Panc1 (cell line): ENCODE results near the gene ADAMTS16. TPM values are rescaled to one million over a fixed set of nuclear protein-coding genes. Genes with fewer than 3 reads are reported as not detected.

ENCODE experiments used
- ATAC-seq: fragments of 200-7000 bp; cut with Tn5 transposase; 2 replicates; pipeline ENCODE4 v1.9.1; 2020; ENCODE audit warnings: mild to moderate bottlenecking, moderate library complexity
- BruUV-seq: library from RNA; stranded (reverse); fragments of 400-500 nt; replicated peaks from 2 replicates; lab custom pipeline; 2021; lab: Mats Ljungman, UMichigan
- CTCF ChIA-PET: fragments of 300-600 bp; sonication (Branson Sonifier 250); formaldehyde crosslinking; loops from one replicate; lab custom pipeline; 2022; ENCODE audit warnings: antibody characterized with exemption; lab: Charles Lee
- POLR2A ChIA-PET: fragments of 300-600 bp; sonication (Branson Sonifier 250); formaldehyde crosslinking; loops from one replicate; lab custom pipeline; 2022; ENCODE audit warnings: antibody characterized with exemption; lab: Charles Lee
- DNase-seq: peaks from one replicate; pipeline ENCODE4 v3.0.0-alpha.2; 2010; ENCODE audit warnings: low read depth, low spot score
- H3K27ac ChIP-seq: 2 replicates; pipeline ENCODE4 v1.5.1; 2011; ENCODE audit warnings: mild to moderate bottlenecking, low read length, inconsistent platforms
- H3K27me3 ChIP-seq: fragments of 200-500 bp; sonication (Bioruptor generic); 2 replicates; pipeline ENCODE4 v1.6.0; 2014; ENCODE audit warnings: low read length, inconsistent platforms; ENCODE audit not compliant: control insufficient read depth, insufficient read depth
- H3K36me3 ChIP-seq: fragments of 200-500 bp; sonication (Bioruptor generic); 2 replicates; pipeline ENCODE4 v1.5.1; 2014; ENCODE audit warnings: inconsistent platforms, mild to moderate bottlenecking, low read length, moderate library complexity; ENCODE audit not compliant: control insufficient read depth, insufficient read depth
- H3K4me1 ChIP-seq: 2 replicates; pipeline ENCODE4 v1.5.1; 2011; ENCODE audit warnings: inconsistent platforms, mild to moderate bottlenecking, low read length, moderate library complexity; ENCODE audit not compliant: control insufficient read depth, insufficient read depth
- H3K4me3 ChIP-seq, 2 experiments: 2 replicates each; pipeline ENCODE4 v1.5.1; 2011 to 2012; ENCODE audit warnings: low read depth in 2 of 2, low read length in 2 of 2, mild to moderate bottlenecking in 2 of 2, inconsistent platforms in 1 of 2, moderate library complexity in 1 of 2
- H3K9me3 ChIP-seq: fragments of 200-500 bp; sonication (Bioruptor generic); 2 replicates; pipeline ENCODE4 v1.5.1; 2014; ENCODE audit warnings: low read depth, mild to moderate bottlenecking, inconsistent platforms, low read length, moderate library complexity; ENCODE audit not compliant: control insufficient read depth, insufficient read depth
- POLR2AphosphoS5 ChIP-seq: IDR thresholded peaks from 2 replicates; pipeline ENCODE4 v1.6.1; 2012; ENCODE audit warnings: mild to moderate bottlenecking, low read depth, low read length, moderate library complexity
- SIN3A ChIP-seq: IDR thresholded peaks from 2 replicates; pipeline ENCODE4 v1.6.1; 2012; ENCODE audit warnings: low read depth, mild to moderate bottlenecking, low read length, moderate library complexity, borderline replicate concordance; ENCODE audit not compliant: insufficient read depth
- TCF7L2 ChIP-seq: IDR thresholded peaks from 2 replicates; pipeline ENCODE4 v1.6.1; 2011; ENCODE audit warnings: mild to moderate bottlenecking, low read depth, low read length, inconsistent platforms
- in situ Hi-C: cut with HindIII; loops from 2 replicates; pipeline ENCODE4 v1.10.0; 2016; ENCODE audit warnings: low sequenced_read_pairs, low pct_unique_long_range_greater_than_20kb
- intact Hi-C: fragments of 100-400 bp; cut with micrococcal nuclease; formaldehyde crosslinking; loops from one replicate; pipeline ENCODE4 v1.10.0; 2022; ENCODE audit not compliant: unreplicated experiment
- total RNA-seq: library from RNA; stranded (reverse); gene quantifications from one replicate; pipeline ENCODE4 v1.2.1, GENCODE V29; 2021; ENCODE audit not compliant: unreplicated experiment
- TF ChIP-seq, protein P1 (sequence below), 2 experiments: IDR thresholded peaks; 2 replicates each; pipeline ENCODE4 v1.6.1; 2011 to 2012; ENCODE audit warnings: low read depth in 2 of 2, control low read depth in 1 of 2, low read length in 1 of 2, mild to moderate bottlenecking in 1 of 2, moderate library complexity in 1 of 2; ENCODE audit not compliant: insufficient read depth in 1 of 2
- TF ChIP-seq, protein P2 (sequence below): fragments of 450-650 bp; IDR thresholded peaks from 2 replicates; pipeline ENCODE4 v1.5.1; 2017; ENCODE audit warnings: mild to moderate bottlenecking

Gene ADAMTS16
- total RNA-seq, 1 experiment from 2014 or later, result 0.54 TPM

DNA sequence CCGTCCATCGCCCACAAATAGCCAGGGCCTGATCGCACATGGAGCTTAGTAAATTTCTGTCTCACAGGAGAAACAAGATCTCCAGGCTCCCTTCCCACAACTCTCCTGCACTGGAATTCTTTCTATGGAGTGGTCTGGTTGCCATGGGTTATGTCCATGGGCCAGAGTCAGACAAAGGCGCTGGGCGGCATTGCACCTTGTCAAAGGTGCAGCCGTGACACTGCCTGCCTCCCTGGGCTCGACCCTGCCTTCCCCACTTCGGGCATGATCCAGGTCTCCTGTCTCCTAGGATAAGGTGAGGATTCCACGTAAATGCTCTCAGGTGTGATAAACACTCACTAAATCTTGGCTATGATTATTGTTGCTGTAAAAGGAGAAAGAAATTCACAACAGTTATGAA lies 130.0 kb downstream of the ADAMTS16 start:
- Histone ChIP-seq H3K36me3 (no peaks in the 10 kb centered on the region), H3K27me3 (no peaks in the 10 kb centered on the region), H3K9me3 (no peaks in the 10 kb centered on the region), H3K27ac (no peak overlapping the region), H3K4me1 (0 out of 2 replicates have a peak, but pooled peaks cover 2% of the 10 kb centered on the region), H3K4me3 (no peak overlapping the region)
- no peak for TF ChIP-seq POLR2AphosphoS5
- no peak for TF ChIP-seq SIN3A
- TF ChIP-seq, protein P1, sequence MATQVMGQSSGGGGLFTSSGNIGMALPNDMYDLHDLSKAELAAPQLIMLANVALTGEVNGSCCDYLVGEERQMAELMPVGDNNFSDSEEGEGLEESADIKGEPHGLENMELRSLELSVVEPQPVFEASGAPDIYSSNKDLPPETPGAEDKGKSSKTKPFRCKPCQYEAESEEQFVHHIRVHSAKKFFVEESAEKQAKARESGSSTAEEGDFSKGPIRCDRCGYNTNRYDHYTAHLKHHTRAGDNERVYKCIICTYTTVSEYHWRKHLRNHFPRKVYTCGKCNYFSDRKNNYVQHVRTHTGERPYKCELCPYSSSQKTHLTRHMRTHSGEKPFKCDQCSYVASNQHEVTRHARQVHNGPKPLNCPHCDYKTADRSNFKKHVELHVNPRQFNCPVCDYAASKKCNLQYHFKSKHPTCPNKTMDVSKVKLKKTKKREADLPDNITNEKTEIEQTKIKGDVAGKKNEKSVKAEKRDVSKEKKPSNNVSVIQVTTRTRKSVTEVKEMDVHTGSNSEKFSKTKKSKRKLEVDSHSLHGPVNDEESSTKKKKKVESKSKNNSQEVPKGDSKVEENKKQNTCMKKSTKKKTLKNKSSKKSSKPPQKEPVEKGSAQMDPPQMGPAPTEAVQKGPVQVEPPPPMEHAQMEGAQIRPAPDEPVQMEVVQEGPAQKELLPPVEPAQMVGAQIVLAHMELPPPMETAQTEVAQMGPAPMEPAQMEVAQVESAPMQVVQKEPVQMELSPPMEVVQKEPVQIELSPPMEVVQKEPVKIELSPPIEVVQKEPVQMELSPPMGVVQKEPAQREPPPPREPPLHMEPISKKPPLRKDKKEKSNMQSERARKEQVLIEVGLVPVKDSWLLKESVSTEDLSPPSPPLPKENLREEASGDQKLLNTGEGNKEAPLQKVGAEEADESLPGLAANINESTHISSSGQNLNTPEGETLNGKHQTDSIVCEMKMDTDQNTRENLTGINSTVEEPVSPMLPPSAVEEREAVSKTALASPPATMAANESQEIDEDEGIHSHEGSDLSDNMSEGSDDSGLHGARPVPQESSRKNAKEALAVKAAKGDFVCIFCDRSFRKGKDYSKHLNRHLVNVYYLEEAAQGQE (IDR thresholded peaks at IDR 0.05; ENCODE audit: insufficient read depth in 1 of 2, low read depth in 2 of 2, low read length in 1 of 2), result no peak
- no peak for TF ChIP-seq TCF7L2
- TF ChIP-seq, protein P2, sequence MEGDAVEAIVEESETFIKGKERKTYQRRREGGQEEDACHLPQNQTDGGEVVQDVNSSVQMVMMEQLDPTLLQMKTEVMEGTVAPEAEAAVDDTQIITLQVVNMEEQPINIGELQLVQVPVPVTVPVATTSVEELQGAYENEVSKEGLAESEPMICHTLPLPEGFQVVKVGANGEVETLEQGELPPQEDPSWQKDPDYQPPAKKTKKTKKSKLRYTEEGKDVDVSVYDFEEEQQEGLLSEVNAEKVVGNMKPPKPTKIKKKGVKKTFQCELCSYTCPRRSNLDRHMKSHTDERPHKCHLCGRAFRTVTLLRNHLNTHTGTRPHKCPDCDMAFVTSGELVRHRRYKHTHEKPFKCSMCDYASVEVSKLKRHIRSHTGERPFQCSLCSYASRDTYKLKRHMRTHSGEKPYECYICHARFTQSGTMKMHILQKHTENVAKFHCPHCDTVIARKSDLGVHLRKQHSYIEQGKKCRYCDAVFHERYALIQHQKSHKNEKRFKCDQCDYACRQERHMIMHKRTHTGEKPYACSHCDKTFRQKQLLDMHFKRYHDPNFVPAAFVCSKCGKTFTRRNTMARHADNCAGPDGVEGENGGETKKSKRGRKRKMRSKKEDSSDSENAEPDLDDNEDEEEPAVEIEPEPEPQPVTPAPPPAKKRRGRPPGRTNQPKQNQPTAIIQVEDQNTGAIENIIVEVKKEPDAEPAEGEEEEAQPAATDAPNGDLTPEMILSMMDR, result no peak
- BruUV-seq, result no TSS peak
- intact Hi-C loops (no loop called here), in situ Hi-C loops (no loop called here)
- POLR2A ChIA-PET, result no interaction called here
- ATAC-seq (no peak), DNase-seq (no peak)
- CTCF ChIA-PET, result no interaction called here

DNA sequence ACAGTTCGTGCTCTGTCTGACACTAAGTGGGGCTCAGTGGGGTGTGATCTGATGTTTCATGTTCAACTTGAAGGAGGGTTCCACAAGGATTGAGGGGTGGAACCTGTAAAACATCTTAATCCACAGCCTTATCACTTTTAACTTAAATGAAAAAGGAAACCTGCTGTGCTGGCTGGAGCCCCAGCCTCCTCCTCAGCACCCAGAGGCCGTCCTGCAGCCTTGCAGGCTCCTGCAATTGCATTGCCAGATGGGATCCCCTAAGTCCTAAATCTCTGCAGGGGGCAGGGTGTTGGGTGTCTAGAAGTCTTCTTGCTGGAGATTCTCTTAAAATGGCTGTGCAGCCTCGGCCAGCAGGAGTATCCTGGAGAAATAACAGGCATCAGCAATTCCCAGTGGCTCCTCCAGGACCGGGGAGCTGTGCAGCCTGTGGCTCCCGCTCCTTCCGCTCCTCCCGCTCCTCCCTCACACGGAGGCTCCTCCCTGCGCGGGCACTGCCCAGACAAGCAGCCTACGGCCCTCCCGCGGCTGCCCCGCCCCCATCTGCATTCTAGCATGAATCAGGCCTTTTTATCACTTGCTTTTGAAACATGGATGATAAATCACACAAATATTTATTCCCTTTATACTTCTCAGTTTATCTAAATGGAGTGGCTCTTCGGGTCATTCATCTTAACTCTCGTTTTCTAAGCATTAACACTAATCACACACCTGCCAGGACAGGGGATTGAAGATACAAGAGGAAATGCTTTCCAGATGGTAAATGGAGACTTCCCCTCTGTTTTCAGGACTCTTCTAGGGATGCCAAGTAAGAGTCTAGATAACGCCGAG lies 131.0 kb downstream of the ADAMTS16 start:
- peak overlapping the region; percentile 1 to 11; a peak in 3 of 4 replicates for H3K4me3 ChIP-seq

More for the DNA sequence above, 131.0 kb downstream of the ADAMTS16 start:
- TF ChIP-seq TCF7L2, result no peak
- TF ChIP-seq, protein P1 (IDR thresholded peaks at IDR 0.05; ENCODE audit: insufficient read depth in 1 of 2, low read depth in 2 of 2, low read length in 1 of 2), result no peak
- TF ChIP-seq POLR2AphosphoS5, result no peak
- TF ChIP-seq SIN3A, result no peak
- TF ChIP-seq, protein P2, result no peak
- no TSS peak for BruUV-seq
- ChIA-PET CTCF (no interaction called here), POLR2A (no interaction called here)
- intact Hi-C loops (no loop called here), in situ Hi-C loops (no loop called here)
- DNase-seq (peak; percentile 22), ATAC-seq (peak; percentile 95)
- H3K27ac ChIP-seq, result no peak overlapping the region
- no peaks in the 10 kb centered on the region for H3K9me3 ChIP-seq
- H3K36me3 ChIP-seq, result no peaks in the 10 kb centered on the region
- H3K27me3 ChIP-seq, result no peaks in the 10 kb centered on the region
- 0 out of 2 replicates have a peak, but pooled peaks cover 2% of the 10 kb centered on the region for H3K4me1 ChIP-seq
